ENCODE data around the gene IGF2BP3.
A peak's percentile ranks its signal among the peaks of the same experiment; 100 is the strongest.

IGF2BP3 gene

DNA sequence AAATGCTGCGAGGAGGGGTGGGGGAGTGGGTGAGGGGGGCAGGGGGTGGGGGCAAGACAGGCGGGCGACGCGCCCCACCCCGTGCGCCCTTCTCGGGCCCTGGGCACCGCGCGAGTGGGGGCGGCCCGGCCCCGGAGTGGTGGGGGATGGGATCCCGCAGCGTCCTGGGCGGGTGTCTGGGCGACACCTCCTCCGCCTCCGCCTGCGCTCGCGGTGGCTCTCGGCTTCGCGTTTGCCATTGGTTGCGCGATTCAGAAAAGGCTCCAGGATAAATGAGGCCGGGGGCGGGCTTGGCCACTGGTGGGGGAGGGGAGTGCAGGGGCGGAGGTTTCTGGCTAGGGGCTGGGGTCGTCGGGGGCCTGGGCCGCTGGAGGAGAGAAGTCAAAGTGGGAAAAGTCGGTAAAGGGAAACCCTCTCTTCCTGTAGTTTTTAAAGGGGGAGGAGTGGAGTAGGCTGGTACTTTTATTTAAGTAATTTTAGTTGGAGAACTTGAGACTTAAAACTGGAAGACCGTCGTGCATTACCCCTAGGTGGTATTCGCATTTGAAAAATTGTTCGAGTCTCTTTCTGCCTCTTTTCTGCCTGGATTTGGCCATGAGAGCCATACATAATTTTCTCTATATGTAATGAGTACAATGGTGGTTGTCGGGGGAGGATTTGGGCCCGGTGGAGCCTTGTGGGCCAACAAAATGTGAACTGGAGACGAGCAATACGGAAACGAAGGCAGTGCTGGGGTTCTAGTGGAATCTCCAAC lies 992 bp upstream of the IGF2BP3 start:
- DNase-seq = peak; percentile 32

DNA sequence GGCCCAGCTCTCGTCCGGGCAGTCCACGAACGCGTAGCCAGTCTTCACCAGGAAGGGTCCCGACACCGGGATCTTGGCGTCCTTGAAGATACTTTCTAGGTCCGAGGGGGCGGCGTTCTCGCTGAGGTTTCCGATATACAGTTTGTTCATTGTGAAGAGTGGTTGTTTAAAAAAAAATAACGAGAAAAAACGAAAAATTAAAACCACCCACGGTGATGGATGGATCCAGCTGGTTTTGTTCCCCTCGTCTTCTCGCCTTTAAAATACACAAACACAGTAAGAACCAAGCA lies 385 bp downstream of the IGF2BP3 start:
- no peak for DNase-seq

DNA sequence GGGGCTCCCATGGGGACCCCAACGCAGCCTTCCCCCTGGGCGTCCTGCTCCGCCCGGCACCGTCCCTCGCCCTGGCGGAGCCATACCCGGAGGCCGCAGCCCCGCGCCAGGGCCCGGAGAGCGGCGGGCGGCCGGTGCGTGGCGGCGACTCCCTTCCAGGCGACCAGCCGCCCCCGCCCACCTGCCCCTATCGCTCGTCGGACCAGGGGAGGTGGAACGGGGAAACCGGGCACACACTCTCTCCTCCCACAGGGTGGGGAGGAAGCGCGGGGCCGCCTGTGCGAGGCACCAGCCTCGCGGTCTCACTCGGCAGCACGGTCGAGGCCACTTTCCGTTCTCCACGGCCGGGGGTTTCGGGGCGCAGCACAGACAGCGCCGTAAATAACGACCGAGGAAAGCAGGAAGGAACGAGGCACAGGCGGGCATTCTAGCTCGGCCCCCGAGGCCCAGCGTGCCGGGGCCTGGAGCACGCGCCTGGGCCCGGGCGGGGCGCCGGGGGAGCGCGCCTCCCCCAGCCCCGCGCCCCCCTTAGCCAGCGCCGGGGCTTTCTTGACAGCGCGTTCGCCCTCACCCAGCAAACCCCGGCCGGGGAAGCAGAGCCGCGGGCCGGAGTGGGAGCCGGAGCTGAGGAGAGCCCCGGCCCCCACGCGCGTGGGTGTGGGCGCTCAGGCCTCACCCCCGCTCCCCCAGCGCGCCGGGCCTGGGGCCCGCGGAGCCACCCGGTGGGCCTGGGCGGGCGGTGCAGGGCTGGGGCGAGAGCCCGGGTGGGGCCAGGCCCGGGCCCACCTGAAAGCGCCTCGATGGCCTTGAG lies 936 bp downstream of the IGF2BP3 start:
- DNase-seq = peak; percentile 40

DNA sequence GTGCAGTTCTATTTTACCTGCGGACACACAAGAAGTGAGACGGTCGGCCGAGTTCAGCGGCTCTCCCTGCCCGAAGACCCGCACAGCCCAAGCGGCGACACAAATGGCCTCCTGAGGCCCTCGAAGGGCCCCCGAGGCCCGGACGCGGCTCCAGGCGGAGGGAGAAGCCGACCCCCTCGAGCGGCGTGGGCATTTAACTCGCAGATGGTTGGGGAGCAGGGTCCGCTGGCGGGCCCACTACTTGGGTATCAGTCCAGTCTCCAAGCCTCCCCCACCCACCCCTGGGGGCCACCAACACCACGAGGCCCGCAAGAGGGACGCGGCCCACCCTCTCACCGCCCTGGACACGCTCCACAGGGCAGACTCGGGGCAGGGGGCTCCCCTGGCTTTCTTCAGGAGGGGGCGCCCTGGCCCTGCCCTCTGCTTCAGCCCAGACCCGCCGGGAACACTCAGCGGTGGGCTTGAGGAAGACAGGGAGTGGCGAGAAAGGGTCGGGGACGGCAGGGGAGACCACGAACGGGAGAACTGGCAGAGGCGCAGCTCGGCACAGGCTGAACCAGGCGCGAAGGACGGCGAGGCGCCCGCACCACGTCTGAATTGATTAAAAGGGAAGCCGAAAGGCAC lies 1.7 kb downstream of the IGF2BP3 start:
- no peak for DNase-seq

DNA sequence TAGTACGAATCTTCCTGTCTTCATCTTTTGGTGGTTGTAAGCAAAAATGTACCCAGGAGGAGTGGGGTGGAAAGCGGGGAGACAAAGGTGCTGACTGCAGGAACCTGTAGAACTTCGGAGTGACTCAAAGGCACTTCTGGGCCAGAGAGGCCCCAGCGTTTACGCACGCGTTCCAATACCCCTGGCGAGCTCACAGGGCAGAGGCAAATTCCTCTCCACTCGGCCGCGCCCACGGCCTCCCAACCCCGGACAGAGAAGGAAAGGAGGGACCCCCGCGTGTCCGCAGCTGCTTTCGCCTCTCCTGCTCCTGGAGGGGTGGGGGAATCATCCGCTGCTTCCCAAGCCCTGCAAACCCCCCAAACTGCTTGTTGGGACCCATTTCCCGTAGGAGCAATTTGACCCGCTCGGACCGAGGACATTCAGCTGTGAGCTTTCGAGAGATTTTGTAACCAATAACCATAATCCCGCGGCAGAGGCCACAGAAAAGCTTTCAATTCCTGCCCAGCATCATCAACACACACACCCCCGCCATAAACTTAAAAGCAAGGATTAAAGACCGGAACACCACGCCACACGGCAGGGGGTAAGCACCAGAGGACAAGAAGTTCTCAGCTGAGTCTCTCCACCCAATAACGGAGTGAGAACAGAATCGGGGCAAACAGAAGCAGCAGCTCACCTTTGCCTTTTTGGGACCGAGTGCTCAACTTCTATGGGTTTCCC lies 2.3 kb downstream of the IGF2BP3 start:
- DNase-seq = no peak

DNA sequence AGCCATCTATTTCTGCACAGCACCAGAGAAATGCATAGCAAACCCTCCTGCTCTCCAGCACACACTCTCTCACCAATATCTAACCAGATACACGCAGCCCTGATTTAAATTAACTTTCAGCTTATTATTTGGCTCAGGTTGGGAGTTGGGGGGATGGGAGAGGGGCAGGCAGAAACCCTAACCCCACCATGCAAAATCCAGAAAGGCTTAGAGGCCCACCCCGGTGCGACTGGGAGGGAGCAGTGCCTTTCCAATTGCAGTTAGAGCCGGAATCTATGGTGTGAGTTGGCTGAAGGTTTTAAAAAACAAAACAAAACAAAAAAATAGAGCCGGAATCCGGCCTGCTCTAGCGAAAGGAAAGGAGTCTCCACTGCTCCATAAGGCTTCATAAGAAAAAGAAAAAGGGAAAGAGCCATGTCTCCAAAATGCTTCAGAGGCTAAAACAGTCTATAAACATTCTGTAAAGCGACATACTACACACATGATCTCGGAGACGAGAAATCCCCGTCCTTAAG lies 2.9 kb downstream of the IGF2BP3 start:
- DNase-seq = no peak

DNA sequence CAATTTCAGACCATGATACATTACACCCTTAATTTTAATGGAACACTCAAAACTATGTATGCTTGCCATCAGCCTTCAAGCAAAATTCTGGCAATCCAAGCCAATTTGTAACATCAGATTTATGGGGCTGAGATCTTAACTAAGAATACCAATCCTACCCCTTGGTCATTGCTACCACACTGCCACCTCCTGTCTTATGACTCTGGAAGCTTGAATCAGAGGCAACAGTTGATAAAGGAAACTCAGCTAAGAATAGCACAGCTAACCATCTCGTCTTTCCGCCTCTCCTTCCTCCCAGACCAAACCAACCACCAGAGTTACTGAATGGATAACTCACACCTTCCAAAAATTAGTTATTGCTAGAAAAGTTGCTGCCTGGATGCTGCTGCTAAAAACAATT lies 7.4 kb downstream of the IGF2BP3 start:
- DNase-seq = no peak

DNA sequence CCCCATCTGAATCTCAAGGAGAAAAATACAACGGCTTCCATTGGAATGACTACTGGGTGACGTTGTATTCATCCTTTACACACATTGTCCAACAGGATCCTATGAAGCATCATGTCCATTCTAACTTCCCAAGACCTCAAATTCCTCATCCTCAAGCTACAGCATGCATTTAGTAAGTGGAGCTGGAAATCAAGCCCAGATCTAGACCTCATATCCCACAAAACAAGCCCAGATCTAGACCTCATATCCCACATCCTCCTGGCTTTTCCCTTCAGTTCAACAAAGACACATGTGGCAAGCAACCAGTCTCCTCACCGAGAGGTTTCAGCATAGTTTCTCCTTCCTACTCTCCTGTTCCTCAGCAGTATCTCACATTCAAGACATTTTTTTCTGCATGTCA lies 12.2 kb downstream of the IGF2BP3 start:
- DNase-seq = no peak

DNA sequence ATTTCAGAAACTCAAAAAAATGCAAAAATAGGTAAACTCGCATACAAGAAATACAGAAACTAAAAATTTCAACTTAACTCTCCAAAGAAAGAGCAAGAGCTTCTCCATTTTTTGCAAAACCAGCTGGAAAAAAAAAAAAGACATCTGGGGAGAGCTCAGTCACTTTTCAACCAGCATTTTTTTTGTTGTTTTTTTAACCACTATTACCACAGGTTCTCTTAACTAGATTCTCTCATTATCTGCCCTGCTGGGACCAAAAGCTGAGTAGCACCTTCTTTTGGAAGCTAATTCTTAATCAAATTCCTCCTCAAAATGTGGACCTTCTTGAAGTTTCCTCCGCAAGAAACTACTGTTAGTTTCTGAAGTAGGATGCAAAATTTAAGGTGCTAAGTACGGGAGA lies 14.2 kb downstream of the IGF2BP3 start:
- DNase-seq = no peak

DNA sequence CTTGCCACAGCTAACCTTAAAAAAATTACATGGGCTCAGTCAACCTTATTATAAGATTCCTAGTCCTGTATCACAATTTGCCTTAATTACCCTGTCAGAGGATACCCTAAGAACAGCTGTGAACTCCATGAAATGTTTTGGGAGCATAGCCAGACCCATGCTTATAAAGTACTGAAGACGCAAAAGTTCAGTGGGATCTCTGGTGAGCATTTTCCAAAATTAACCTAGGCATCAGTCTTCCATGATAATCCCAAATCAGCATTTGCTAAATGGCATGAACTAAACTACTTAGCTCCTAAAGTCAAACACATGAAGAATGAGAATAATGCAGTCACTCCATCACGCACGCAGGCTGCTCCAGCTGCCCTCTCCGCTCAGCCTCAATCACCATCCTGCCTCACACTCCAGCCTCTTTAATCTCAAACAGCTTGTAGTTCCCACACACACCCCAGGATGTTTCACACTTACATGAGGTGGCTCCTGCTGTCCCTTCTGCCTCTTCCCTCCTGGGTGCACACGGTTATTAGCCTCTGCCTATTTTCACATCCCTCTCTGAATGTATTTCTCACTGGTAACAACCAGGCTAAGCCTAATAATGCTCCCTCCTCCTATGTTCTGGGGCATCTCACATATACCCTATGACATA lies 15.3 kb downstream of the IGF2BP3 start:
- DNase-seq = no peak

DNA sequence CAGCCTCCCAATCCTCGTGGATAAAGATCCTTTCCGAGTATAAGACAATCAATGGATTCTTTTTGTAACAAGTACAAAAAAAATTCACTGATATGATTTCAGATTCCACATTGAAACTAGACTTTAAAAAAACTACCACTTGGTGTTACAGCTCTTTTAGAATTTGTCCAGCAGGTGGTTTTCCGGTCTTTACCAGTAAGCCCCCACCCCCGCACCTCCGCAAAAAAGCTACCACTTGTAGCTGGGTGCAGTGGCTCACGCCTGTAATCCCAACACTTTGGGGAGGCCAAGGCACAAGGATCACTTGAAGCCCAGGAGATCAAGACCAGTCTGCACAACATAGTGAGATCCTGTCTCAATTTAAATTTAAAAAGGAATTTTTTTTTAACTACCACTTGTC lies 19.8 kb downstream of the IGF2BP3 start:
- no peak for DNase-seq

DNA sequence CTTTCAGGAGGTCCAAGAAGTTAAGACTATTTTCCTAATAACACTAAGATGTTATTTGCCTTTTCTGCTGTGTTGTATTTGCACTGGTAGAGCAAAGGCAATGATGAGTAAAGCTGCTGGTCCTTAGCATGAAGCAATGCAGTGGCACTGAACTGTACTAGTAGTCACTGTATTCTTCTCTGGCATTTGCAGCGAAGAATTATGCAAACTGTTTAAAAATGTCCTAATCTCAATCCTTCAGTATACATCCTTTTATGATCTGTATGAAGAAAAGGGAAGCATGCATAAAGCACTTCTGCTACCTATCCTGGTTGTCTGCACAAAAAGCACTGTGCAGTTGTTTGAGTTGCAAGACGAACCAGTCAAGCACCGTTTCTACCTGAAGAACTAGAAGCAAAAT lies 20.4 kb downstream of the IGF2BP3 start:
- no peak for DNase-seq

DNA sequence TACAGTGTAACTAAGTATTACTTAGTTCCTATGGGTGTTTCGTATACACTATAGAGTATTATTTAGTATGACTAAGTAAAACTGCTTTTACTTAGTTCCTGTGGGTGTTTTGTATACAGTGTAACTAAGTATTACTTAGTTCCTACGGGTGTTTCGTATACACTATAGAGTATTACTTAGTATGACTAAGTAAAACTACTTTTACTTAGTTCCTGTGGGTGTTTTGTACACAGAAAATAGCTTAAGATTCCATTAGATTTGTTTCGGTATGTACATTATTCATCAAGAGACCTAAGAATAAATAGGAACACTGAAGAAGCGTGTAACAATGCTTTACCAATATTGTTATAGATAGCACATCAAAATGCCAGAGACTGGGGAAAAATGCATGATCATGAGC lies 25.0 kb downstream of the IGF2BP3 start:
- no peak for DNase-seq

DNA sequence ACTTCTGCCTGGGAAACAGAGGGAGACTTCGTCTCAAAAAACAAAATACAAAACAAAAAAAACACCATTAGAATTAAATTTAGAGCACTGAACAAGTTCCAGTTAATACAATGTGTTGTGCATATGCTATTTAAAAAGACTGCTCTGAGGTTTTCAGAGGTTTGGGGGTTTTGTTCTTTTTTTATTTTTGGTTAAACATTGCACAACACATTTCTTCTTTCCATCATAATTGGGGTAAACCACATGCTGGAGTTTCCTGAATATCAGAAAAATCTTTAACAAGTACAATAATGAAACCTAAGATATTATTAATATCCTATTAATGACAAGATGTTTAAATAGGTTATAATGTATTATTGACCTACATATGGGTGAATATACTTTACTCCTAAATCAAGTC lies 26.3 kb downstream of the IGF2BP3 start:
- DNase-seq = no peak

DNA sequence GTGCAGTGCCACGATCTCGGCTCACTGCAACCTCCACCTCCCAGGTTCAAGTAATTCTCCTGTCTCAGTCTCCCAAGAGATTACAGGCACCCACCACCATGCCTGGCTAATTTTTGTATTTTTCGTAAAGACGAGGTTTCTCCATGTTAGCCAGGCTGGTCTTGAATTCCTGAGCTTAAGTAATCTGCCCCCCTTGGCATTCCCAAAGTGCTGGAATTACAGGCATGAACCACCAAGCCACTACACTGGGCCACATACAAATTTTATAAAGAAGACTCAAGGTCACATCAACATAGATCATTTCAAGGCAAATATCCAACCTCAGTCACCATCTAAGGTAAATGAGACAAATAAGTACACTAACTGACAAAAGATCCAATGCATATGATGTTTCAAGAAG lies 32.1 kb downstream of the IGF2BP3 start:
- DNase-seq = no peak

DNA sequence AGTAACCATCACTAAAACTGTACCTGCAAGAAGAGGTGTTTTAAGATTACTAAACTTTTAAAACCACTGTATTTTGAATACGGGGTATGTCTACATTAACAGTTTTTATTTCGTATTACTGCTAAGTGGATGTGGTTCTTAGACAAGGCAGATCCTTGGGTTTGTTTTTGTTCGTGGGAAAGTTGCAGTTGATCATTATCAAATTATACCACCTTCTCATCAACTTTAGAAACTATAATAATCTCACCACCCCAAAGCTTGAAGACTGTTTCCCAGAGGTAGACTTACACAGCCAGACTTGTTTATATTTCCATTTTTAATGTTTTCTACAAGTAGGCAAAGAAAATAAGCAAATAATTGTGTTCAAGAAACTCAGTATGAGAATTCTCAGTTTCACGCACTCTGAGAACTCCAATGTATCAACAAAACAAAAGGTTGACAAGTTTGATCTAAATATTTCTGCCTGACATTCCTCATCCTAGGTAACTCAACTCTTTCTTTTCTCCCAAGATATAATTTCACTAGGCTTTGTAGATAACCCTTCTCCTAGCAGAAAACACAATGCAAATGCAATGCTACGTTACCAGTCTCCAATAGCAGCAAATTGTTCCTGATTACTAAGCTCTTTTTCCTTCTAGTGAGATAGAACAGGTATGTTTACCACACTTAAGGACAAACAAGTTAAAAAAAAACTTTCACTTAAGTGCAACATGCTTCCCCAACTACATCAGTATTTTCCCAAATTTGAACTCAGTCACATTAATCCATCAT lies 36.0 kb downstream of the IGF2BP3 start:
- no peak for DNase-seq

DNA sequence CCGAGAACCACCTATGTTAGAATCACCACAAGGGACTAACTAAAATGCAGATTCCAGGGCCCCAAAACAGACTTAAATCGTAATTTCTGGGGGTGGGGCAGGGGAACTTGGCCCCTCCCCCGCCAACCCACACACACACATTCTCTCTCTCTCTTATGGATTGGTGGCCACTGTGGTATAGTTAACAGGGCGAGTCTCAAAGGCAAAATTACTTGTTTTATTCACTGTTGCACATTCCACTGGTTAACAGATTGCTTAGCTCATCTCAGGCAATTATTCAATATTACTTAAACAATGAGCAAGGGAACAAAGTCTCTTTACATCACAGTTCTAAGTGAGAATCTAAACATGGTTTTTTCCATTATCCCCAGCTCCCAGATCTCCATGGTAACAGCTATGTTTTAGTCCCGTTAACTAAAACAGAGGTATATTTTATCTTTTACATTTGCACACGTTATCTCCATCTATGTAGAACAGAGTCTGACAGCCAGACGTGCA lies 38.5 kb downstream of the IGF2BP3 start:
- no peak for DNase-seq

DNA sequence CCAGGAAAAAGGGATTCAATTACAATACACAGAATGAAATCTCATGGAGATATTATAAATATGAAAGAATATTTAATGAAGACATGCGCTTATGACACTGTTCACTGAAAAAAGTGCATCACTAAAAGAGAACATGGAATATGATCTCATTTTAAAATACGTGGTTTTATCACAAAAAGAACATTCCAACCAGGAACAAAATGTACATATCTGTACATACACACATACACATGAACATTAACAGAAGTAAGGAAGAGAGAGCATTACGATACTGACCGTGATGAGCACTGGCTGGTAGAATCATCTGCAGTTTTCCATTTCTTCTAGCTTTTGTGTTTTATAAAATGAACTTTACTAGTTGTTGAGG lies 39.4 kb downstream of the IGF2BP3 start:
- no peak for DNase-seq

DNA sequence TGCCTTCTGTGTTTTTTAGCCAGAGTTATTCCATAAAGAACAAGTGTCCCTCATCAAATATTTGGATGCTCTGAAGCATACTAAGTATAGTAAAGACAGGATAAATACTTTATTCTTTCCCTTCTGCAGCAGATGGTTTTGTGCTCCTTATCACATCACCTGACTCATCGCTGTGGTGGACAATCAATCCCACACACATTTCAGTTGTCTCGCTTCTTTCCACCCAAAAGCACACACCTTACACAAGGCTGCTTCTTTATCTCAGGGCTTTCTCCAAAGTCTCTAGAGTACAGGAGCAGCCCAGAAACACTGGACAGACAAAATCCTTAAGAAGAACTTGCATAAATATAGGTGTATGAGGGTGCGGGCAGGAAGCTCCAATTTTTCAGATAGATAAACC lies 43.4 kb downstream of the IGF2BP3 start:
- DNase-seq = no peak

DNA sequence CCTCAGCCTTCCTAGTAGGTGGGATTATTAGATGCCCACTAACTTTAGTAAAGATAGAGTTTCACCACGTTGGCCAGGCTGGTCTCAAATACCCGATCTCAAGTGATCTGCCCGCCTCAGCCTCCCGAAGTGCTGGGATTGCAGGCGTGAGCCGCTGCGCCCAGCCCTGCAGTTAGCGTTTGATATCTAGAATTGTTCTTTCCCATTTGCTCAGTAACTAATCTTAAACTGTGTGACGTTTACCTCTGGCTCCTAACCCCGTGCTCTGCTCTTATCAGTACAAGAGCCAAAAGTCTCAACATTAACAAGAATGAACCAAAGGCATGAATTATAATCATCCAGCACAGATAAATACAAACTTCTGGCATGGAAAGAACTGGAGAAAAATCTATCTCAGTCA lies 47.4 kb downstream of the IGF2BP3 start:
- no peak for DNase-seq

DNA sequence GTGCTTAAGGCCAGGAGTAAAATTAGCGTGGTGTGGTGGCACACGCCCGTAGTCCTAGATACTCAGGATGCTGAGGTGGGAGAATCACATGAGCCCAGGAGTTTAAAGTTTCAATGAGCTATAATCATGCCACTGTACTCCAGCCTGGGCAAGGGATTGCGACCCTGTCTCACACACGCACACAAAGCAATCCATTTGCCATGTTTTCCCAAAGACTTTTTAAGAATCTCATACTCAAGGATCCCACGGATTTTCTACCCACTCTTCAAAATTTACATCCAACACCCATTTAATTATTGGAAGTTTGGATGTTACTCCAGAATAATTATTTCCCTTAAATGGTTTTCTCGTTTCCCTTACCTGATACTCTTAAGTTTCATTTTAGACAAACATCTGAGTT lies 47.9 kb downstream of the IGF2BP3 start:
- DNase-seq = no peak

DNA sequence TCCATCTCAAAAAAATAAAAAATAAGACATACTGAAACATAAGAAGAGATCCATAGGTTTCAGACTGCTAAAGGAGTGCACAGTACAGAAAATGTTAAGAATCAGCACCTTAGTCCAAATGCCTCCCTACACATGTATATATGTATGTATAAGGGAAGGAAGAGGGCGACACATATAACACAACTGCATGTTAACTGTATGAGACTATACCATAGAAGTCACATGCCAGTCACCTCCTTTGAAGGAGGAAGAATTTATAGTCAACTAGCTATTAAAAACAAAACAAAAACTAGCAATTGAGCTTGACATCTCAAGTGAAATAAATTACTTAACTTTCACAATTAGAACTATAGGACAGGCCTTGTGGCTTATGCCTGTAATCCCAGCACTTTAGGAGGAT lies 50.4 kb downstream of the IGF2BP3 start:
- no peak for DNase-seq

Data from CD4-positive, alpha-beta T cell treated with Interleukin-10 for 1 hour (primary cell).